NCI-H2107 (cell line): Measurements from ENCODE around the gene STIP1.

ENCODE experiments used
- DNase-seq: peaks from one replicate; lab custom pipeline; 2025; lab: John Stamatoyannopoulos, UW

The STIP1 gene

GRCh38 chr11:64185693-64186491 is at the start of gene STIP1:
Gene STIP1 (plus strand): TSS chr11:64186171. CDS start chr11:64186262, 91 bp downstream.
- DNase-seq: peak; percentile 99

- DNase-seq: no peak
Observed at GRCh38 chr11:64136765-64137441, 49.1 kb upstream of the STIP1 start.

GRCh38 chr11:64138398-64138797 is 47.6 kb upstream of the STIP1 start:
- no peak for DNase-seq

GRCh38 chr11:64139049-64139448 is 46.9 kb upstream of the STIP1 start:
- no peak for DNase-seq

- no peak for DNase-seq
Observed at GRCh38 chr11:64140082-64140481, 45.9 kb upstream of the STIP1 start.

- DNase-seq: no peak
Observed at GRCh38 chr11:64141081-64141783, 44.7 kb upstream of the STIP1 start.

- DNase-seq: no peak
Observed at GRCh38 chr11:64144587-64145472, 41.1 kb upstream of the STIP1 start.

- DNase-seq: peak; percentile 42
Observed at GRCh38 chr11:64146036-64146955, 39.7 kb upstream of the STIP1 start.

- DNase-seq: peak; percentile 46
Observed at GRCh38 chr11:64148226-64148916, 37.6 kb upstream of the STIP1 start.

GRCh38 chr11:64148917-64149617 is 36.9 kb upstream of the STIP1 start:
- DNase-seq: no peak

- DNase-seq: no peak
Observed at GRCh38 chr11:64150051-64150450, 35.9 kb upstream of the STIP1 start.

GRCh38 chr11:64150481-64151239 is 35.3 kb upstream of the STIP1 start:
- DNase-seq: no peak

- no peak for DNase-seq
Observed at GRCh38 chr11:64151337-64151736, 34.6 kb upstream of the STIP1 start.

- no peak for DNase-seq
Observed at GRCh38 chr11:64152841-64153691, 32.9 kb upstream of the STIP1 start.

- DNase-seq: no peak
Observed at GRCh38 chr11:64153812-64154211, 32.2 kb upstream of the STIP1 start.

GRCh38 chr11:64156235-64157011 is 29.5 kb upstream of the STIP1 start:
- DNase-seq: no peak
